Right lobe of liver (tissue), 6 donors: ENCODE measurements around the gene CGB5. TPM values are rescaled to one million over a fixed set of nuclear protein-coding genes. Genes with fewer than 3 reads are reported as not detected.
"Not testable (repeated sequence)": the region's sequence is repeated elsewhere in the genome, so short reads cannot be mapped to it uniquely, and the experiment has no call there.

Experiments used
- ATAC-seq, 4 donors: fragments of 200-7000 bp; cut with Tn5 transposase; one replicate each; pipeline ENCODE4 v1.9.1; 2020; ENCODE audit warnings: mild to moderate bottlenecking in 4 of 4, moderate library complexity in 4 of 4
- DNase-seq, 3 donors: peaks; one replicate each; pipeline ENCODE4 v3.0.0-alpha.2; 2020
- H3K27ac ChIP-seq, 3 donors: fragments of 200-600 bp; one replicate each; pipeline ENCODE4 v1.8.0; 2022
- H3K27me3 ChIP-seq, 2 donors: fragments of 200-600 bp; one replicate each; pipeline ENCODE4 v1.8.0; 2022
- H3K36me3 ChIP-seq, 4 donors: fragments of 200-600 bp; sonication (generic) in 1 of 4; one replicate each; pipeline versions ENCODE4 v1.5.1 to v1.8.0; 2017 to 2022; ENCODE audit warnings: control low read depth in 1 of 4
- H3K4me1 ChIP-seq, 4 donors: fragments of 200-600 bp; sonication (generic) in 1 of 4; one replicate each; pipeline versions ENCODE4 v1.5.1 to v1.8.0; 2017 to 2022; ENCODE audit warnings: control low read depth in 1 of 4
- H3K4me3 ChIP-seq, 3 donors: fragments of 200-600 bp; one replicate each; pipeline ENCODE4 v1.8.0; 2022
- H3K9me3 ChIP-seq, 4 donors: fragments of 200-600 bp; sonication (generic) in 1 of 4; one replicate each; pipeline versions ENCODE4 v1.5.1 to v1.8.0; 2017 to 2022; ENCODE audit warnings: control low read depth in 1 of 4
- WGBS: methylation state at CpG from one replicate; pipeline ENCODE4 v1.1.6; 2018; ENCODE audit warnings: low coverage, low lambda C conversion rate; ENCODE audit not compliant: insufficient coverage; ENCODE audit errors: missing lambda C conversion rate; 5-methylcytosine and 5-hydroxymethylcytosine counted together
- intact Hi-C, 2 donors: fragments of 100-400 bp; cut with DNase I; formaldehyde crosslinking; loops; one replicate each; pipeline versions ENCODE4 v1.11.2 to v1.14.1; 2022
- total RNA-seq, 6 experiments: library from RNA; depleted of rRNA in 2 of 6; stranded (reverse); fragments of >200 nt in 2 of 6; fragmentation: NEBNext Ultra II Directional in 3 of 6; extraction: Animal tissue kit (Norgen Biotek cat#: 25700) in 3 of 6; gene quantifications; one replicate each; pipeline versions ENCODE4 v1.1.0 to v1.2.4, GENCODE V29; 2016 to 2023
- TF ChIP-seq, protein P1 (sequence below), 4 donors: fragments of 200-600 bp in 3 of 4; fragments of 450-650 bp in 1 of 4; IDR thresholded peaks; one replicate each; pipeline versions ENCODE4 v1.5.1 to v1.8.0; 2016 to 2022; ENCODE audit warnings: antibody characterized with exemption in 4 of 4, mild to moderate bottlenecking in 2 of 4
- donor health status: DM: no; HTN: yes; CAD: no.
- donor health status: DM: no; HTN: no; CAD: no.
- donor health status: DM: no; HTN: no; CAD: no.
- donor health status: DM: no; HTN: yes; CAD: no.
- donor health status: DM: no; HTN: yes; CAD: no.

CGB5 gene
- total RNA-seq, 6 experiments from 2014 or later: not detected

GRCh38 chr19:49028686-49029085, 15.0 kb upstream of the CGB5 start:
- H3K4me1 ChIP-seq, H3K4me3 ChIP-seq, H3K27ac ChIP-seq, H3K9me3 ChIP-seq, H3K36me3 ChIP-seq, H3K27me3 ChIP-seq, DNase-seq, intact Hi-C loops, ATAC-seq: not testable (repeated sequence)
- WGBS: 69% methylated on average over 3 of the region's 9 CpGs

- intact Hi-C loops, ATAC-seq, H3K4me3 ChIP-seq, H3K27ac ChIP-seq, H3K9me3 ChIP-seq, H3K36me3 ChIP-seq, H3K4me1 ChIP-seq, H3K27me3 ChIP-seq, DNase-seq: not testable (repeated sequence)
- WGBS: 80% methylated on average over 2 of the region's 14 CpGs
Observed at GRCh38 chr19:49029749-49030148, 13.9 kb upstream of the CGB5 start.

- H3K27ac ChIP-seq, intact Hi-C loops, H3K4me1 ChIP-seq, H3K9me3 ChIP-seq, H3K4me3 ChIP-seq, H3K36me3 ChIP-seq, DNase-seq, ATAC-seq, H3K27me3 ChIP-seq: not testable (repeated sequence)
- 83% methylated on average over 5 of the region's 8 CpGs for WGBS
Observed at GRCh38 chr19:49030323-49030722, 13.3 kb upstream of the CGB5 start.

DNA sequence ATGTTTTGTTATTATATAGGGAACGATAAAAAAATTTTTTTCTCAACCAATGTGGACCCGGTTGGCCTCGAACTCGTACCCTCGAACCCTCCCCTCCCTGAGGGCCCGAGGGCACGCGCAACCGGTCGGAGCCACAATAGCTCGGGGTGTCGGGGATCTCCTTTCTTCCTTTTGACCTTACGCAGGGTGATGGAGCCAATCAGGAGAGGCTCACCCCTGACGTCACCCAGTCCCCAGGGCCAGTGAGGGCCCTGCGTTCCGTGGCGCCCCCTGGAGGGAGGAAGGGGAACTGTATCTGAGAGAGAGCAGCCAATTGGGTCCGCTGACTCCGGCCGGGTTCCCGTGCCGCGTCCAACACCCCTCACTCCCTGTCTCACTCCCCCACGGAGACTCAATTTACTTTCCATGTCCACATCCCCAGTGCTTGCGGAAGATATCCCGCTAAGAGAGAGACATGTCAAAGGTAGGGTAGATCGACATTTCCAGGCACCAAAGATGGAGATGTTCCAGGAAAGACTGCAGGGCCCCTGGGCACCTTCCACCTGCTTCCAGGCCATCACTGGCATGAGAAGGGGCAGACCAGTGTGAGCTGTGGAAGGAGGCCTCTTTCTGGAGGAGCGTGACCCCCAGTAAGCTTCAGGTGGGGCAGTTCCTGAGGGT, 11.9 kb upstream of the CGB5 start, which contains the start of gene CGB2:
Gene CGB2, plus strand, starts transcription at position 249 of the 660 bp plus-strand sequence. Its CDS starts 206 bp downstream, at position 455.
- H3K27me3 ChIP-seq, H3K9me3 ChIP-seq, H3K4me3 ChIP-seq, ATAC-seq, H3K27ac ChIP-seq, H3K4me1 ChIP-seq, DNase-seq, H3K36me3 ChIP-seq, intact Hi-C loops: not testable (repeated sequence)
- TF ChIP-seq, protein P1, sequence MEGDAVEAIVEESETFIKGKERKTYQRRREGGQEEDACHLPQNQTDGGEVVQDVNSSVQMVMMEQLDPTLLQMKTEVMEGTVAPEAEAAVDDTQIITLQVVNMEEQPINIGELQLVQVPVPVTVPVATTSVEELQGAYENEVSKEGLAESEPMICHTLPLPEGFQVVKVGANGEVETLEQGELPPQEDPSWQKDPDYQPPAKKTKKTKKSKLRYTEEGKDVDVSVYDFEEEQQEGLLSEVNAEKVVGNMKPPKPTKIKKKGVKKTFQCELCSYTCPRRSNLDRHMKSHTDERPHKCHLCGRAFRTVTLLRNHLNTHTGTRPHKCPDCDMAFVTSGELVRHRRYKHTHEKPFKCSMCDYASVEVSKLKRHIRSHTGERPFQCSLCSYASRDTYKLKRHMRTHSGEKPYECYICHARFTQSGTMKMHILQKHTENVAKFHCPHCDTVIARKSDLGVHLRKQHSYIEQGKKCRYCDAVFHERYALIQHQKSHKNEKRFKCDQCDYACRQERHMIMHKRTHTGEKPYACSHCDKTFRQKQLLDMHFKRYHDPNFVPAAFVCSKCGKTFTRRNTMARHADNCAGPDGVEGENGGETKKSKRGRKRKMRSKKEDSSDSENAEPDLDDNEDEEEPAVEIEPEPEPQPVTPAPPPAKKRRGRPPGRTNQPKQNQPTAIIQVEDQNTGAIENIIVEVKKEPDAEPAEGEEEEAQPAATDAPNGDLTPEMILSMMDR (IDR thresholded peaks at IDR 0.05): peak in 2 of 4 donors; percentile 9 to 22
- 16% methylated on average over 13 of the region's 28 CpGs for WGBS

GRCh38 chr19:49036815-49037214, 6.8 kb upstream of the CGB5 start, which contains the start of gene CGB1:
CGB1 (minus strand) TSS chr19:49036895; CDS start chr19:49036711, 184 bp downstream.
- intact Hi-C loops, H3K27me3 ChIP-seq, H3K4me3 ChIP-seq, H3K36me3 ChIP-seq, ATAC-seq, DNase-seq, H3K27ac ChIP-seq, H3K4me1 ChIP-seq, H3K9me3 ChIP-seq: not testable (repeated sequence)
- TF ChIP-seq, protein P1 (IDR thresholded peaks at IDR 0.05): peak; percentile 12 to 25 (median 22)
- 79% methylated on average over 9 of the region's 18 CpGs for WGBS

DNA sequence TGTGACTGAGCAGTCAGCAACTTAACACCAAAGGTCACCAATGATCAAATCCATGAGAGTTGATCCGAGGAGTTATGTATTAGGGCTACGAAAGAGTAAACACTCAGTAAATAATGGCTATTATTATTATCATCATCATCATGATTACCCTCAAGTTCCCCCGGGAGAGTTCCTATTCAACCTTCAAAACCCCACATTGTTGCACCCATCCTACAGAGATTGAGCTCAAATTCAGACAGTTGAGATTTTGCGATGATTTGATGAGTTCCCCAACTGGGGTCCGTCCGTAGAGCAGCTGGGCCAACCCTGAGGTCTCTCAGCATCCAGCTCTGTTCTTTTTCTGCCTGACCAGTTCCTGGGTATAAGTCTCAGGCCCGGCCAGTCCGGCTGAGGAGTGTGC, 5.5 kb upstream of the CGB5 start:
- H3K9me3 ChIP-seq, H3K27ac ChIP-seq, ATAC-seq, H3K36me3 ChIP-seq, H3K4me1 ChIP-seq, intact Hi-C loops, DNase-seq, H3K27me3 ChIP-seq, H3K4me3 ChIP-seq: not testable (repeated sequence)
- 93% methylated on average over 6 of the region's 8 CpGs for WGBS

DNA sequence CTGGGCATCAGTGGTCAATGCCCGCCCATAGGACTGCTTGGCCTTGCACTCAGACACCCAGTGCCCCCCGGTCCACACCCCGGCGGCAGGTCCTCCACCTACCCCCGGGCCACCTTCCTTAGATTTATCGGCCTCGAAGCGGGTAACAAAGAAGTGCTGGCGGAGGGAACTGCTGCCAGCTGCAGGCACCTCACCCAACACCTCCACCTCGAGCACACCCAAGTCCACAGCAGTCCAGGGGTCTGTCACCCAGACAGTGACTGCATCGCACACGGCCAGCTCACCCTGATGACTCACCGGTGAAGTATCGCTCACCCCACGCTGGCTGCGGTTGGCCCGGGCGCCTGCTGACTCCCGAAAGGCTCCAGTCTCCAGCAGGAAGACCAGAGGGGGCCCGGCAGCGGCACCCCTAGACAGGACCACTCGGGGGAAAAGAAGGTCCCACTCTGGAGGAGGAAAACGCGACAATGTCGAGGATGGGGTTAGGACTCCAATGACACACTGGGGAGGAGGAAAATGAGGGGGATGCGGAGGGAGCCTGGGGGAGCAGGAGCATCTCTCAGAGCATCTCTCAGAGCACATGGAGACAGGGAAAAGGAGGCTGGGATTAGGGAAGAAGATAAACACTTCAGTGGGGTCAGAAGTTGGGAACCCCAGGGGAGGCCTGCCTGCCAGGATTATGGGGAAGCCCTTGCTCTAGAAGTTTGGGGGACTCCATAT, 4.9 kb upstream of the CGB5 start:
- H3K27ac ChIP-seq, H3K4me1 ChIP-seq, H3K9me3 ChIP-seq, intact Hi-C loops, DNase-seq, H3K4me3 ChIP-seq, H3K36me3 ChIP-seq, H3K27me3 ChIP-seq: not testable (repeated sequence)
- ATAC-seq: peak in 1 of 4 donors; percentile 17
- 60% methylated on average over 5 of the region's 26 CpGs for WGBS

GRCh38 chr19:49039736-49040135, 3.9 kb upstream of the CGB5 start:
- H3K27ac ChIP-seq, H3K4me3 ChIP-seq, H3K36me3 ChIP-seq, intact Hi-C loops, H3K4me1 ChIP-seq, H3K27me3 ChIP-seq, ATAC-seq, DNase-seq, H3K9me3 ChIP-seq: not testable (repeated sequence)
- 0% methylated on average over 3 of the region's 9 CpGs for WGBS
